H9 (cell line): ENCODE results near the gene FCER1G. TPM values are rescaled to one million over a fixed set of nuclear protein-coding genes. Genes with fewer than 3 reads are reported as not detected.
A peak's percentile ranks its signal among the peaks of the same experiment; 100 is the strongest.

Experiments used
- DNase-seq: peaks from one replicate; pipeline ENCODE4 v3.0.0-alpha.2; 2017
- H2AFZ ChIP-seq: one replicate; pipeline ENCODE4 v1.6.1; 2013; ENCODE audit warnings: mild to moderate bottlenecking, low read length, control low read depth, moderate library complexity
- H2AK5ac ChIP-seq: 2 replicates; pipeline ENCODE4 v1.6.1; 2013; ENCODE audit warnings: low read length, control low read depth, mixed read lengths; ENCODE audit not compliant: insufficient read length
- H2BK120ac ChIP-seq: one replicate; pipeline ENCODE4 v1.6.1; 2013; ENCODE audit warnings: low read depth, mild to moderate bottlenecking, low read length, control low read depth, inconsistent platforms; ENCODE audit not compliant: poor library complexity, severe bottlenecking
- H2BK12ac ChIP-seq: 2 replicates; pipeline ENCODE4 v1.6.1; 2013; ENCODE audit warnings: low read length, control low read depth, mixed read lengths, low read depth; ENCODE audit not compliant: insufficient read length
- H2BK15ac ChIP-seq: 2 replicates; pipeline ENCODE4 v1.6.1; 2013; ENCODE audit warnings: low read depth, low read length, control low read depth
- H2BK20ac ChIP-seq: one replicate; pipeline ENCODE4 v1.6.1; 2013; ENCODE audit warnings: low read depth, mild to moderate bottlenecking, low read length, control low read depth, inconsistent platforms; ENCODE audit not compliant: poor library complexity, severe bottlenecking
- H2BK5ac ChIP-seq: 2 replicates; pipeline ENCODE4 v1.6.1; 2013; ENCODE audit warnings: low read length, control low read depth, mixed read lengths; ENCODE audit not compliant: insufficient read length
- H3K14ac ChIP-seq: 2 replicates; pipeline ENCODE4 v1.6.1; 2013; ENCODE audit warnings: low read length, control low read depth; ENCODE audit not compliant: insufficient read depth
- H3K18ac ChIP-seq: 2 replicates; pipeline ENCODE4 v1.6.1; 2013; ENCODE audit warnings: low read depth, mild to moderate bottlenecking, mixed read lengths, low read length, control low read depth; ENCODE audit not compliant: insufficient read length
- H3K23ac ChIP-seq: 2 replicates; pipeline ENCODE4 v1.6.1; 2013; ENCODE audit warnings: low read length, control low read depth, mixed read lengths, low read depth; ENCODE audit not compliant: insufficient read length
- H3K23me2 ChIP-seq: 2 replicates; pipeline ENCODE4 v1.6.1; 2013; ENCODE audit warnings: low read depth, mild to moderate bottlenecking, mixed read lengths, low read length, control low read depth; ENCODE audit not compliant: insufficient read length, poor library complexity, severe bottlenecking
- H3K27ac ChIP-seq: 2 replicates; pipeline ENCODE4 v1.5.1; 2013; ENCODE audit warnings: low read length, control low read depth, mixed read lengths, low read depth; ENCODE audit not compliant: insufficient read length
- H3K27me3 ChIP-seq: 2 replicates; pipeline ENCODE4 v1.6.1; 2013; ENCODE audit warnings: low read length, control low read depth, inconsistent platforms; ENCODE audit not compliant: insufficient read depth
- H3K4ac ChIP-seq: 2 replicates; pipeline ENCODE4 v1.6.1; 2013; ENCODE audit warnings: low read depth, mild to moderate bottlenecking, control low read depth, inconsistent platforms, low read length, moderate library complexity
- H3K4me1 ChIP-seq: 2 replicates; pipeline ENCODE4 v1.6.1; 2013; ENCODE audit warnings: low read length, control low read depth, inconsistent platforms; ENCODE audit not compliant: insufficient read depth
- H3K4me2 ChIP-seq: 2 replicates; pipeline ENCODE4 v1.6.1; 2013; ENCODE audit warnings: low read length, control low read depth, mixed read lengths; ENCODE audit not compliant: insufficient read length, insufficient read depth
- H3K56ac ChIP-seq: 2 replicates; pipeline ENCODE4 v1.6.1; 2013; ENCODE audit warnings: low read depth, mild to moderate bottlenecking, mixed read lengths, low read length, control low read depth; ENCODE audit not compliant: insufficient read length
- H3K79me1 ChIP-seq: 2 replicates; pipeline ENCODE4 v1.6.1; 2013; ENCODE audit warnings: low read depth, mild to moderate bottlenecking, moderate library complexity, low read length, control low read depth, inconsistent platforms; ENCODE audit not compliant: insufficient read depth, poor library complexity, severe bottlenecking
- H3K79me2 ChIP-seq: 2 replicates; pipeline ENCODE4 v1.6.1; 2013; ENCODE audit warnings: low read length, control low read depth, inconsistent platforms; ENCODE audit not compliant: insufficient read depth
- H3K9ac ChIP-seq: 2 replicates; pipeline ENCODE4 v1.6.1; 2013; ENCODE audit warnings: low read length, control low read depth, mixed read lengths; ENCODE audit not compliant: insufficient read length; ENCODE audit errors: extremely low read depth
- H3K9me3 ChIP-seq: one replicate; pipeline ENCODE4 v1.6.1; 2013; ENCODE audit warnings: low read depth, low read length, inconsistent platforms; ENCODE audit not compliant: control insufficient read depth
- H3T11ph ChIP-seq: one replicate; pipeline ENCODE4 v1.6.1; 2013; ENCODE audit warnings: mild to moderate bottlenecking, low read length, control low read depth, inconsistent platforms
- H4K20me1 ChIP-seq: one replicate; pipeline ENCODE4 v1.6.1; 2013; ENCODE audit not compliant: control insufficient read depth, insufficient read length, insufficient read depth
- H4K5ac ChIP-seq: 2 replicates; pipeline ENCODE4 v1.6.1; 2013; ENCODE audit warnings: low read depth, mild to moderate bottlenecking, mixed read lengths, low read length, control low read depth; ENCODE audit not compliant: insufficient read length
- H4K8ac ChIP-seq: replicated peaks from 2 replicates; pipeline ENCODE4 v1.6.1; 2013; ENCODE audit warnings: low read length, control low read depth, mixed read lengths, low read depth; ENCODE audit not compliant: insufficient read length
- H4K91ac ChIP-seq: 2 replicates; pipeline ENCODE4 v1.6.1; 2013; ENCODE audit warnings: low read depth, mild to moderate bottlenecking, moderate library complexity, mixed read lengths, low read length, control low read depth; ENCODE audit not compliant: insufficient read length
- H3K27ac Mint-ChIP-seq, 3 experiments: 2 replicates in 2 of 3; 3 replicates in 1 of 3; pipeline ENCODE4 v1.8.0; 2020 to 2021; ENCODE audit warnings: mixed read lengths in 3 of 3, mild to moderate bottlenecking in 1 of 3, moderate library complexity in 1 of 3
- H3K27me3 Mint-ChIP-seq: 2 replicates; pipeline ENCODE4 v1.8.0; 2021; ENCODE audit warnings: low read depth, mild to moderate bottlenecking, moderate library complexity, mixed read lengths
- H3K36me3 Mint-ChIP-seq, 3 experiments: 2 replicates in 2 of 3; 3 replicates in 1 of 3; pipeline ENCODE4 v1.8.0; 2020 to 2021; ENCODE audit warnings: low read depth in 3 of 3, mixed read lengths in 3 of 3; ENCODE audit not compliant: insufficient read depth in 1 of 3
- H3K4me1 Mint-ChIP-seq, 2 experiments: 2 replicates each; pipeline ENCODE4 v1.8.0; 2020; ENCODE audit warnings: mixed read lengths in 2 of 2
- H3K4me3 Mint-ChIP-seq, 2 experiments: 2 replicates in 1 of 2; 3 replicates in 1 of 2; pipeline ENCODE4 v1.8.0; 2020 to 2021; ENCODE audit warnings: mild to moderate bottlenecking in 2 of 2, mixed read lengths in 2 of 2, moderate library complexity in 1 of 2
- H3K9me3 Mint-ChIP-seq, 2 experiments: 2 replicates in 1 of 2; 3 replicates in 1 of 2; pipeline ENCODE4 v1.8.0; 2020; ENCODE audit warnings: mild to moderate bottlenecking in 2 of 2, mixed read lengths in 2 of 2, moderate library complexity in 1 of 2
- CTCF ChIP-seq: fragments of 200-600 bp; sonication (generic); conservative IDR thresholded peaks from 3 replicates; pipeline ENCODE4 v1.8.0; 2021; ENCODE audit warnings: antibody characterized with exemption, mild to moderate bottlenecking
- WGBS: extraction: QIAGEN DNeasy Blood & Tissue Kit; methylation state at CpG from one replicate; pipeline ENCODE4 v1.1.7; 2013; ENCODE audit warnings: missing lambda C conversion rate, low lambda C conversion rate, mixed read lengths; ENCODE audit not compliant: insufficient read length; ENCODE audit errors: extremely low coverage; 5-methylcytosine and 5-hydroxymethylcytosine counted together
- total RNA-seq: library from RNA; stranded (reverse); gene quantifications from 2 replicates; pipeline ENCODE4 v1.2.1, GENCODE V29; 2021

The FCER1G gene
- total RNA-seq, 1 experiment from 2014 or later = 0.90 TPM

GRCh38 chr1:161200992-161201835 lies 13.9 kb upstream of the FCER1G start:
- peak overlapping the region; percentile 87 for H4K91ac ChIP-seq
- H4K20me1 ChIP-seq = no peaks in the 10 kb centered on the region
- H2BK12ac ChIP-seq = peak overlapping the region; percentile 64
- Mint-ChIP-seq H3K9me3 (no peaks in the 10 kb centered on the region; a peak in 1 of 5 replicates), H3K4me1 (peaks cover 55 to 62% of the 10 kb centered on the region in 2 experiments), H3K4me3 (peak overlapping the region; percentile 91; a peak in 4 of 5 replicates), H3K27me3 (no peaks in the 10 kb centered on the region), H3K36me3 (peaks cover 17 to 27% (median 21%) of the 10 kb centered on the region in 3 experiments; a peak in 6 of 7 replicates), H3K27ac (peak overlapping the region; percentile 91 to 99 (median 99))
- H3K79me1 ChIP-seq = no peaks in the 10 kb centered on the region
- peak overlapping the region; percentile 2; the same call in 1 of the 2 replicates for H3K4ac ChIP-seq
- H4K5ac ChIP-seq = peak overlapping the region; percentile 13
- H2BK120ac ChIP-seq = peak overlapping the region; percentile 15
- no peak overlapping the region for H3K23ac ChIP-seq
- H2AFZ ChIP-seq = no peak overlapping the region
- H2BK15ac ChIP-seq = no peak overlapping the region
- H3K27me3 ChIP-seq = no peaks in the 10 kb centered on the region; the same call in 1 of the 2 replicates
- no peak overlapping the region for H3K56ac ChIP-seq
- H3K18ac ChIP-seq = peak overlapping the region; percentile 85
- WGBS = no CpG with 5 or more reads among the region's 13 CpGs
- no peaks in the 10 kb centered on the region for H3K9me3 ChIP-seq
- H3T11ph ChIP-seq = no peak overlapping the region
- peaks cover 24% of the 10 kb centered on the region for H3K4me1 ChIP-seq
- peak overlapping the region; percentile 16 for H4K8ac ChIP-seq
- no peak overlapping the region for H3K9ac ChIP-seq
- H2AK5ac ChIP-seq = peak overlapping the region; percentile 4
- H3K23me2 ChIP-seq = peaks cover 7% of the 10 kb centered on the region
- no peaks in the 10 kb centered on the region for H3K79me2 ChIP-seq
- no peak for TF ChIP-seq CTCF
- H3K14ac ChIP-seq = peak overlapping the region; percentile 95
- H3K4me2 ChIP-seq = peak overlapping the region; percentile 70
- H2BK5ac ChIP-seq = peak overlapping the region; percentile 3
- H3K27ac ChIP-seq = peak overlapping the region; percentile 72
- no peak overlapping the region for H2BK20ac ChIP-seq
- no peak for DNase-seq
